ENCODE data around the gene PAM.
A peak's percentile ranks its signal among the peaks of the same experiment; 100 is the strongest.

The PAM gene

DNA sequence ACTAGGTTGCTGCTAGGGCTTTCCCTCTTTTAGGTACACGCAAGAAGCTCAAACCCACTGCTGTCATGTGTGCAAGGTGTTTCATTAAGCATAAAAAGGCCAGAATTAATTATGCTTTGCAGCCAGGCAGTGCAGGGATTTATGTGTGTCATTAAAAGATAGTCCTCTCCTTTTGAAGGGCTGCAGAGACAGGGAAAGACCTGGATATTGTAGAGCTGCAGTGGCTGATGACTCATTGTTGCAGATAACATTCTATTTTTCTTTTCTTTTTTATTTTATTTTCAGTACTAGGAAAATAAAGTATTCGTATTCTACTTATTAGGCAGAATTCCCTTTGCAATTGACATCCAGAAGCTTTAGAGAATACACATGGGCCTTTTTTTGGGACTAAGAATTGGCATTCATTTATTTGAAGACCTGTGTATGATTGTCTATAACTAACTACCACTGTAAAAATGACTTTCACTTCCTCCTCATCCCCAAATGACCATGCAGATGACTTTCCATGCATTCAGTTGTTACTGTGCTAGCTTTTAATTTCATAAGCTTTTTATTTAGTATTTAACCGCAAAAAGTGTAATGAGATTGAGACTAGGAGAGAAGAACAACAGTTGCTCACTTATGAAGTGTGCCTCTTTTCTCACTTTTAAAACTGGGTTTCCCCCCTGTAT is 113.0 kb downstream of the PAM start:
- H2AFZ ChIP-seq (ENCODE audit: low read depth, low read length) = no peak overlapping the region
- peak; percentile 36 for DNase-seq
- peaks cover 0 to 38% of the 10 kb centered on the region in 2 experiments for H3K36me3 ChIP-seq (ENCODE audit: control insufficient read depth in 1 of 2, insufficient read depth in 2 of 2, low read depth in 1 of 2, low read length in 2 of 2)
- H3K14ac ChIP-seq (ENCODE audit: low read length in 2 of 2) = no peak overlapping the region
- no peak overlapping the region for H2BK12ac ChIP-seq (ENCODE audit: low read length in 2 of 2)
- no peak overlapping the region for H3K4ac ChIP-seq (ENCODE audit: low read depth in 1 of 2, low read length in 2 of 2)
- WGBS = 100% methylated on average over 1 of the region's 3 CpGs
- H3K27ac ChIP-seq (ENCODE audit: low read length, poor library complexity, severe bottlenecking) = no peak overlapping the region
- no peak overlapping the region for H2BK120ac ChIP-seq (ENCODE audit: low read depth, low read length)
- H3K9ac ChIP-seq (ENCODE audit: low read length) = peak overlapping the region; percentile 96
- no peak overlapping the region for H4K8ac ChIP-seq (ENCODE audit: low read length)
- H3K27me3 ChIP-seq (ENCODE audit: control insufficient read depth in 1 of 2, insufficient read depth in 1 of 2, low read length in 2 of 2) = no peaks in the 10 kb centered on the region
- no peak overlapping the region for H2AK5ac ChIP-seq (ENCODE audit: low read length, severe bottlenecking)
- no peaks in the 10 kb centered on the region for H3K9me3 ChIP-seq (ENCODE audit: control insufficient read depth, low read length)
- no peak overlapping the region for H3K18ac ChIP-seq (ENCODE audit: low read depth in 1 of 2, low read length in 2 of 2)
- H3K4me3 ChIP-seq (ENCODE audit: insufficient read depth in 1 of 2, low read depth in 1 of 2, low read length in 2 of 2) = peak overlapping the region in 1 of 2 experiments; percentile 90
- no peak overlapping the region for H3K4me2 ChIP-seq (ENCODE audit: low read length, poor library complexity, severe bottlenecking)
- no peak overlapping the region for H2BK5ac ChIP-seq (ENCODE audit: low read depth, low read length, poor library complexity, severe bottlenecking)
- H3K79me1 ChIP-seq (replicated peaks; ENCODE audit: low read length, poor library complexity, severe bottlenecking) = peaks cover 14% of the 10 kb centered on the region
- no peak overlapping the region for H2BK15ac ChIP-seq (ENCODE audit: low read depth, poor library complexity, severe bottlenecking)
- no peak overlapping the region for H4K91ac ChIP-seq (ENCODE audit: low read length)
- no peaks in the 10 kb centered on the region for H3K4me1 ChIP-seq (ENCODE audit: control insufficient read depth, insufficient read depth, low read depth, low read length)
- H3K23ac ChIP-seq (ENCODE audit: low read length in 2 of 2) = no peak overlapping the region

DNA sequence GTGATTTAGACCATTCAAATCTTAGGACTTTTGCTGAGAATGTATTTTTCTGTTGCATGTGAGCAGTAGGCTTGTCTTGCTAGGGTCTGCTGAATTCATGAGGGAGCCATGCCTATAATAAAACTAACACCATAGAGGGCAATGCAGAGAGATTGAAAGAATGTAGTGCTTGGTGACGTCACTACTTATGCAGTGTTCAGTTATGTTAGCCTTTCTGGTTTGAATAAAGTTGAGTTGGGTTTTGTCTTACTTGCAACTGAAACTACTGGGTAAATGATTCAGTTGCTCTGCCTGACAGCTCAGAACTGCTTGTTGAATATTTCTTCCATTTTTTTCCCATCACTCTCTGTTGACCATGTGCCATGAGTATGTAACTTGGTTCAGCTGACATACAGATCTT is 114.1 kb downstream of the PAM start:
- no peak overlapping the region for H3K14ac ChIP-seq (ENCODE audit: low read length in 2 of 2)
- WGBS = 100% methylated on average over 1 of the region's 1 CpG

DNA sequence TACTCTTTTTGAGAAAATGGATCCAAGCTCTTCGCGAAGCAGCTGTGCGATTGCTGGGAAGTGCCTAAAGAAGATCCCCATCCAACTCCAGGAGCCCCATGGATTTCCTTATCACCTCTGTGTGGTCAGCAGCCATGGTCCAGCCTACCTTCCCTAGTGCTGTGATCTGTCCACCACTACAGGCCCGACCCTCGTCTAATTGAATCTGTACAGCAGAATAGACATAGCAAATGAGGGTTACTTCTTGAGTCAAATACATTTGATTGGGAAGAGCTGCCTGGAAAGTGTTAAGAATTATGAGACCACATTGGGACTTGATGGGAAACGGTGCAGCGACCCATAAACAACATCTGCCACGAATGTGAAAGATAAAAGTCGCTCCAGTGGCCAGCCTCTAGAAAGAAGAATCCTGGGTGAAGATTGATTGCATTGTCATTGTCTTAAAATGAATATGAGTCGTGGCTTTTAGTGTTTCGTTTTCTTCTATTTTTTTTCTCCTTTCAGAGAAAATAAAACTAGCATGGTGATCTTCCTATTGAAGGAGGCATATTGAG is 118.4 kb downstream of the PAM start:
- no peak overlapping the region for H2AFZ ChIP-seq (ENCODE audit: low read depth, low read length)
- H4K8ac ChIP-seq (ENCODE audit: low read length) = no peak overlapping the region
- no peak overlapping the region for H3K27ac ChIP-seq (ENCODE audit: low read length, poor library complexity, severe bottlenecking)
- no peak overlapping the region for H2AK5ac ChIP-seq (ENCODE audit: low read length, severe bottlenecking)
- WGBS = 91% methylated on average over 9 of the region's 11 CpGs
- no peak overlapping the region for H2BK15ac ChIP-seq (ENCODE audit: low read depth, poor library complexity, severe bottlenecking)
- no peaks in the 10 kb centered on the region for H3K9me3 ChIP-seq (ENCODE audit: control insufficient read depth, low read length)
- H2BK5ac ChIP-seq (ENCODE audit: low read depth, low read length, poor library complexity, severe bottlenecking) = no peak overlapping the region
- peaks cover 28% of the 10 kb centered on the region for H3K79me1 ChIP-seq (replicated peaks; ENCODE audit: low read length, poor library complexity, severe bottlenecking)
- no peak overlapping the region for H3K4me3 ChIP-seq (ENCODE audit: insufficient read depth in 1 of 2, low read depth in 1 of 2, low read length in 2 of 2)
- DNase-seq = no peak
- H3K27me3 ChIP-seq (ENCODE audit: control insufficient read depth in 1 of 2, insufficient read depth in 1 of 2, low read length in 2 of 2) = no peaks in the 10 kb centered on the region
- H4K91ac ChIP-seq (ENCODE audit: low read length) = no peak overlapping the region
- H3K9ac ChIP-seq (ENCODE audit: low read length) = no peak overlapping the region
- peaks cover 3% of the 10 kb centered on the region for H3K4me1 ChIP-seq (ENCODE audit: control insufficient read depth, insufficient read depth, low read depth, low read length)
- no peak overlapping the region for H3K23ac ChIP-seq (ENCODE audit: low read length in 2 of 2)
- H3K14ac ChIP-seq (ENCODE audit: low read length in 2 of 2) = no peak overlapping the region
- peaks cover 0 to 67% of the 10 kb centered on the region in 2 experiments for H3K36me3 ChIP-seq (ENCODE audit: control insufficient read depth in 1 of 2, insufficient read depth in 2 of 2, low read depth in 1 of 2, low read length in 2 of 2)
- H3K4ac ChIP-seq (ENCODE audit: low read depth in 1 of 2, low read length in 2 of 2) = no peak overlapping the region
- no peak overlapping the region for H3K18ac ChIP-seq (ENCODE audit: low read depth in 1 of 2, low read length in 2 of 2)
- H2BK120ac ChIP-seq (ENCODE audit: low read depth, low read length) = no peak overlapping the region
- peak overlapping the region; percentile 6 for H3K4me2 ChIP-seq (ENCODE audit: low read length, poor library complexity, severe bottlenecking)
- no peak overlapping the region for H2BK12ac ChIP-seq (ENCODE audit: low read length in 2 of 2)

More for the DNA sequence above, 114.1 kb downstream of the PAM start:
- H3K9me3 ChIP-seq (ENCODE audit: control insufficient read depth, low read length) = no peaks in the 10 kb centered on the region
- H2BK120ac ChIP-seq (ENCODE audit: low read depth, low read length) = no peak overlapping the region
- no peaks in the 10 kb centered on the region for H3K4me1 ChIP-seq (ENCODE audit: control insufficient read depth, insufficient read depth, low read depth, low read length)
- H2AK5ac ChIP-seq (ENCODE audit: low read length, severe bottlenecking) = no peak overlapping the region
- H3K4me3 ChIP-seq (ENCODE audit: insufficient read depth in 1 of 2, low read depth in 1 of 2, low read length in 2 of 2) = no peak overlapping the region
- no peak overlapping the region for H3K4me2 ChIP-seq (ENCODE audit: low read length, poor library complexity, severe bottlenecking)
- H2BK15ac ChIP-seq (ENCODE audit: low read depth, poor library complexity, severe bottlenecking) = no peak overlapping the region
- no peak overlapping the region for H3K23ac ChIP-seq (ENCODE audit: low read length in 2 of 2)
- H3K79me1 ChIP-seq (replicated peaks; ENCODE audit: low read length, poor library complexity, severe bottlenecking) = peaks cover 18% of the 10 kb centered on the region
- no peak overlapping the region for H2AFZ ChIP-seq (ENCODE audit: low read depth, low read length)
- no peak overlapping the region for H3K18ac ChIP-seq (ENCODE audit: low read depth in 1 of 2, low read length in 2 of 2)
- H3K4ac ChIP-seq (ENCODE audit: low read depth in 1 of 2, low read length in 2 of 2) = no peak overlapping the region
- no peak overlapping the region for H3K9ac ChIP-seq (ENCODE audit: low read length)
- no peak overlapping the region for H4K91ac ChIP-seq (ENCODE audit: low read length)
- no peak for DNase-seq
- H3K36me3 ChIP-seq (ENCODE audit: control insufficient read depth in 1 of 2, insufficient read depth in 2 of 2, low read depth in 1 of 2, low read length in 2 of 2) = peaks cover 0 to 48% of the 10 kb centered on the region in 2 experiments
- H2BK12ac ChIP-seq (ENCODE audit: low read length in 2 of 2) = no peak overlapping the region
- H3K27ac ChIP-seq (ENCODE audit: low read length, poor library complexity, severe bottlenecking) = no peak overlapping the region
- H2BK5ac ChIP-seq (ENCODE audit: low read depth, low read length, poor library complexity, severe bottlenecking) = no peak overlapping the region
- H3K27me3 ChIP-seq (ENCODE audit: control insufficient read depth in 1 of 2, insufficient read depth in 1 of 2, low read length in 2 of 2) = no peaks in the 10 kb centered on the region
- no peak overlapping the region for H4K8ac ChIP-seq (ENCODE audit: low read length)

DNA sequence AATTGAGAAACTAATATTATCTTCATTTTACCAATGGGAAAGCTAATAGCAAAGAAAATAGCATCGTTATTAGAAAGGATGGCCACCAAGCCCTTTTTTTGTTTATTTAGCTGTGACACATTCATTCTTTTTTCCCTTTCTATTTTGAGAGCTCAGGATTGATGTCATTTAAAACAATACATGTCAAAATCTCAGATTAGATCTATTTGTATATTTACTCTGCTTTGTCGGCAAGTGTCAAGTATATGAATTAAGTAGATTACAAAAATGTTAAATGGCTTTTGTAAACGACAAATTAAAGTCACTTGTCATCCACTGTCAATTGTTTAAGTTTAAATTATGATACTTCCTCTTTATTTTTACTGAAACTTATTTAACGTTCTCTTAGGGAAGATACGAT is 118.9 kb downstream of the PAM start:
- Histone ChIP-seq H2BK120ac (ENCODE audit: low read depth, low read length) (no peak overlapping the region), H3K4me3 (ENCODE audit: insufficient read depth in 1 of 2, low read depth in 1 of 2, low read length in 2 of 2) (no peak overlapping the region), H3K36me3 (ENCODE audit: control insufficient read depth in 1 of 2, insufficient read depth in 2 of 2, low read depth in 1 of 2, low read length in 2 of 2) (peaks cover 0 to 64% of the 10 kb centered on the region in 2 experiments), H3K27ac (ENCODE audit: low read length, poor library complexity, severe bottlenecking) (no peak overlapping the region), H3K79me1 (replicated peaks; ENCODE audit: low read length, poor library complexity, severe bottlenecking) (peaks cover 26% of the 10 kb centered on the region), H3K27me3 (ENCODE audit: control insufficient read depth in 1 of 2, insufficient read depth in 1 of 2, low read length in 2 of 2) (no peaks in the 10 kb centered on the region), H3K4me1 (ENCODE audit: control insufficient read depth, insufficient read depth, low read depth, low read length) (peaks cover 3% of the 10 kb centered on the region), H2AK5ac (ENCODE audit: low read length, severe bottlenecking) (no peak overlapping the region), H3K18ac (ENCODE audit: low read depth in 1 of 2, low read length in 2 of 2) (no peak overlapping the region), H4K91ac (ENCODE audit: low read length) (no peak overlapping the region), H2BK15ac (ENCODE audit: low read depth, poor library complexity, severe bottlenecking) (no peak overlapping the region), H2AFZ (ENCODE audit: low read depth, low read length) (no peak overlapping the region), H4K8ac (ENCODE audit: low read length) (no peak overlapping the region), H3K4me2 (ENCODE audit: low read length, poor library complexity, severe bottlenecking) (no peak overlapping the region), H3K9ac (ENCODE audit: low read length) (no peak overlapping the region), H3K23ac (ENCODE audit: low read length in 2 of 2) (no peak overlapping the region), H3K14ac (ENCODE audit: low read length in 2 of 2) (no peak overlapping the region), H2BK12ac (ENCODE audit: low read length in 2 of 2) (no peak overlapping the region), H3K9me3 (ENCODE audit: control insufficient read depth, low read length) (no peaks in the 10 kb centered on the region), H3K4ac (ENCODE audit: low read depth in 1 of 2, low read length in 2 of 2) (no peak overlapping the region), H2BK5ac (ENCODE audit: low read depth, low read length, poor library complexity, severe bottlenecking) (no peak overlapping the region)
- 100% methylated on average over 1 of the region's 5 CpGs for WGBS
- DNase-seq = no peak
